Adipocyte (in vitro differentiated cells): ENCODE data around the gene RNF10.
"Not testable (repeated sequence)": the region's sequence is repeated elsewhere in the genome, so short reads cannot be mapped to it uniquely, and the experiment has no call there.

Experiments
- DNase-seq: peaks from one replicate; pipeline ENCODE4 v3.0.0-alpha.2; 2015; ENCODE audit warnings: low read depth
- H3K27me3 ChIP-seq: replicated peaks from 2 replicates; pipeline ENCODE4 v1.7.0; 2013; ENCODE audit warnings: mild to moderate bottlenecking, low read length, moderate library complexity; ENCODE audit not compliant: control insufficient read depth, insufficient read depth
- H3K36me3 ChIP-seq: 2 replicates; pipeline ENCODE4 v1.7.0; 2013; ENCODE audit warnings: low read length, mild to moderate bottlenecking, moderate library complexity; ENCODE audit not compliant: control insufficient read depth, insufficient read depth, severe bottlenecking
- H3K4me1 ChIP-seq: 2 replicates; pipeline ENCODE4 v1.7.0; 2013; ENCODE audit warnings: mild to moderate bottlenecking, low read length, moderate library complexity; ENCODE audit not compliant: control insufficient read depth, insufficient read depth
- H3K4me3 ChIP-seq: 2 replicates; pipeline ENCODE4 v1.7.0; 2013; ENCODE audit warnings: mild to moderate bottlenecking, low read length, moderate library complexity
- H3K9ac ChIP-seq: 2 replicates; pipeline ENCODE4 v1.7.0; 2013; ENCODE audit warnings: mild to moderate bottlenecking, low read length, moderate library complexity
- H3K9me3 ChIP-seq: 2 replicates; pipeline ENCODE4 v1.7.0; 2013; ENCODE audit warnings: mild to moderate bottlenecking, low read length, moderate library complexity; ENCODE audit not compliant: control insufficient read depth

RNF10 gene

GRCh38 chr12:120497524-120498150 lies 36.5 kb upstream of the RNF10 start:
- H3K36me3 ChIP-seq, result peaks cover 14% of the 10 kb centered on the region
- peak overlapping the region; percentile 99 for H3K4me3 ChIP-seq
- DNase-seq, result peak; percentile 59
- H3K4me1 ChIP-seq, result peaks cover 19% of the 10 kb centered on the region
- H3K9ac ChIP-seq, result peak overlapping the region; percentile 97
- no peaks in the 10 kb centered on the region for H3K9me3 ChIP-seq
- H3K27me3 ChIP-seq, result no peaks in the 10 kb centered on the region

- no peak overlapping the region for H3K9ac ChIP-seq
- H3K27me3 ChIP-seq, result no peaks in the 10 kb centered on the region
- DNase-seq, result no peak
- H3K4me3 ChIP-seq, result no peak overlapping the region
- H3K9me3 ChIP-seq, result no peaks in the 10 kb centered on the region
- peaks cover 19% of the 10 kb centered on the region for H3K4me1 ChIP-seq
- peaks cover 25% of the 10 kb centered on the region for H3K36me3 ChIP-seq
Measured at GRCh38 chr12:120498870-120499515, 35.2 kb upstream of the RNF10 start.

- Histone ChIP-seq H3K4me3 (no peak overlapping the region), H3K4me1 (peaks cover 12% of the 10 kb centered on the region), H3K9ac (no peak overlapping the region), H3K9me3 (no peaks in the 10 kb centered on the region), H3K36me3 (peaks cover 26% of the 10 kb centered on the region), H3K27me3 (no peaks in the 10 kb centered on the region)
- DNase-seq, result no peak
Measured at GRCh38 chr12:120500581-120500980, 33.6 kb upstream of the RNF10 start.

GRCh38 chr12:120504587-120504986 lies 29.6 kb upstream of the RNF10 start:
- Histone ChIP-seq H3K4me3 (no peak overlapping the region), H3K9ac (no peak overlapping the region), H3K9me3 (no peaks in the 10 kb centered on the region), H3K4me1 (no peaks in the 10 kb centered on the region), H3K36me3 (peaks cover 26% of the 10 kb centered on the region), H3K27me3 (no peaks in the 10 kb centered on the region)
- DNase-seq, result no peak

- Histone ChIP-seq H3K36me3 (peaks cover 29% of the 10 kb centered on the region), H3K27me3 (no peaks in the 10 kb centered on the region), H3K4me3 (no peak overlapping the region), H3K9me3 (no peaks in the 10 kb centered on the region), H3K4me1 (no peaks in the 10 kb centered on the region), H3K9ac (no peak overlapping the region)
- no peak for DNase-seq
Measured at GRCh38 chr12:120508537-120508936, 25.6 kb upstream of the RNF10 start.

- Histone ChIP-seq H3K9ac (no peak overlapping the region), H3K36me3 (peaks cover 26% of the 10 kb centered on the region), H3K27me3 (no peaks in the 10 kb centered on the region), H3K4me3 (no peak overlapping the region), H3K9me3 (no peaks in the 10 kb centered on the region), H3K4me1 (no peaks in the 10 kb centered on the region)
- DNase-seq, result no peak
Measured at GRCh38 chr12:120514002-120514401, 20.2 kb upstream of the RNF10 start.

GRCh38 chr12:120515496-120515895 lies 18.7 kb upstream of the RNF10 start:
- DNase-seq, result no peak
- peaks cover 11% of the 10 kb centered on the region for H3K36me3 ChIP-seq
- no peak overlapping the region for H3K9ac ChIP-seq
- H3K9me3 ChIP-seq, result no peaks in the 10 kb centered on the region
- H3K27me3 ChIP-seq, result no peaks in the 10 kb centered on the region
- no peak overlapping the region for H3K4me3 ChIP-seq
- no peaks in the 10 kb centered on the region for H3K4me1 ChIP-seq

- not testable (repeated sequence) for H3K9ac ChIP-seq, H3K9me3 ChIP-seq, H3K27me3 ChIP-seq, DNase-seq, H3K4me3 ChIP-seq, H3K4me1 ChIP-seq
- H3K36me3 ChIP-seq, result peaks cover 11% of the 10 kb centered on the region
Measured at GRCh38 chr12:120519324-120519723, 14.8 kb upstream of the RNF10 start.

- DNase-seq, result no peak
- H3K36me3 ChIP-seq, result no peaks in the 10 kb centered on the region
- no peaks in the 10 kb centered on the region for H3K9me3 ChIP-seq
- no peaks in the 10 kb centered on the region for H3K27me3 ChIP-seq
- no peak overlapping the region for H3K4me3 ChIP-seq
- H3K4me1 ChIP-seq, result no peaks in the 10 kb centered on the region
- H3K9ac ChIP-seq, result no peak overlapping the region
Measured at GRCh38 chr12:120522568-120522967, 11.6 kb upstream of the RNF10 start.

GRCh38 chr12:120528861-120529525 lies 5.2 kb upstream of the RNF10 start, which contains the start of gene COQ5:
Gene COQ5 (minus strand): TSS chr12:120529158. CDS start chr12:120529141, 17 bp downstream.
- Histone ChIP-seq H3K9me3 (no peaks in the 10 kb centered on the region), H3K4me3 (peak within 1 kb of the TSS; percentile 87), H3K4me1 (peaks cover 7% of the 10 kb centered on the region), H3K27me3 (no peaks in the 10 kb centered on the region), H3K9ac (peak within 1 kb of the TSS; percentile 92), H3K36me3 (no peaks in the 10 kb centered on the region)
- DNase-seq, result peak; percentile 96

- peak; percentile 61 for DNase-seq
- Histone ChIP-seq H3K4me1 (peaks cover 7% of the 10 kb centered on the region), H3K9ac (peak overlapping the region; percentile 92), H3K4me3 (peak overlapping the region; percentile 87), H3K27me3 (no peaks in the 10 kb centered on the region), H3K36me3 (no peaks in the 10 kb centered on the region), H3K9me3 (no peaks in the 10 kb centered on the region)
Measured at GRCh38 chr12:120529641-120530417, 4.3 kb upstream of the RNF10 start.
